T-helper 1 cell treated with Interleukin-12 subunit alpha and Interleukin-12 subunit beta and Interleukin-4 antibody, amounts not matched to agents 30 ng/mL and 1 ng/mL, for 36 hours (primary cell): ENCODE data around the gene ITGBL1. TPM values are rescaled to one million over a fixed set of nuclear protein-coding genes. Genes with fewer than 3 reads are reported as not detected.

ENCODE experiments used
- intact Hi-C: fragments of 100-400 bp; cut with micrococcal nuclease; formaldehyde crosslinking; loops from one replicate; pipeline ENCODE4 v1.15.1; 2024
- total RNA-seq: library from RNA; stranded (reverse); gene quantifications from 2 replicates; pipeline ENCODE4 v1.2.3, GENCODE V29; 2022

Gene ITGBL1
- total RNA-seq, 1 donor from 2014 or later: not detected

DNA sequence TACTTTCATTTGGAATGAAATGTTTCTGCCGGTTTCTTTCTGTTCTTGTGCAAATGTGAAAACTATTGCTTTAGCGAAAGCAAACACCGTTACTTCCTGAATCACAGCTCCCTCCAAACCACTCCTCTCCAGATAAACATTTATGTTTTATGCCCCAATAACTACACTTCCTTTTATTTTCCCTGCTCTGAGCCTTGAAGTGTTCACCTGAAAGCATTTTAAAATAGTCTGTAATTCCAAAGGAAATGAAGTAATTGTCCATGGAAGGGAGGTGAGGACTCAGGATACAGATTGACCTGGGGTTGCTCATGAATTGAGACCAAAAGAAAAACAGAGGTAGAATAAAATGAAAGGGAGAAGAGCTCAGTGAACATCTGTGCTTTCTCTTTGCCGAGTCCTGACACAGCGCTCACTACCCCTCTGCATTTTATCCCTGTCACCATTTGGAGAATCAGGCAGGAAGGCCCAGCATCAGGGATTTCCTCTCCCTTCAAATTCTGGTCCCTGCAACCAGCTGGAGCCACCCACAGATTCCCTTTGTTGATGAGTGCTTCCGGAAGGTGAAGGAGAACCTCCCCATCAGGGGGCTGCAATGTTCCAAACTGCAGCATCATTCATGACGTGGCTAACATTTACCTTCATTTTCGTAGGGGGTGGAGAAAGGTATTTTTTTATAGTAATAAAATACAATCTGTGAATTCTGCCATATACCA is 171.9 kb downstream of the ITGBL1 start:
- intact Hi-C loops: loop anchor here (10.0 kb wide), 3 partner anchors 950 to 1150 kb away; partner anchors contain the start of genes GGACT, TEX30 and TMTC4

- intact Hi-C loops: loop anchor here (5.0 to 10.0 kb wide), 5 partner anchors 950 to 1968 kb away; partner anchors contain the start of genes ERCC5, GGACT, TEX30 and TMTC4
These were observed 172.5 kb downstream of the ITGBL1 start for GRCh38 chr13:101624981-101625380.

GRCh38 chr13:101626925-101627555 is 174.6 kb downstream of the ITGBL1 start:
- intact Hi-C loops: loop anchor here (1.0 to 10.0 kb wide), 8 partner anchors 113 to 1970 kb away; partner anchors contain the start of genes ERCC5, GGACT, TEX30 and TMTC4

- intact Hi-C loops: loop anchor here (1.0 to 10.0 kb wide), 8 partner anchors 113 to 1970 kb away; partner anchors contain the start of genes ERCC5, GGACT, TEX30 and TMTC4
These were observed 175.1 kb downstream of the ITGBL1 start for GRCh38 chr13:101627556-101627943.

DNA sequence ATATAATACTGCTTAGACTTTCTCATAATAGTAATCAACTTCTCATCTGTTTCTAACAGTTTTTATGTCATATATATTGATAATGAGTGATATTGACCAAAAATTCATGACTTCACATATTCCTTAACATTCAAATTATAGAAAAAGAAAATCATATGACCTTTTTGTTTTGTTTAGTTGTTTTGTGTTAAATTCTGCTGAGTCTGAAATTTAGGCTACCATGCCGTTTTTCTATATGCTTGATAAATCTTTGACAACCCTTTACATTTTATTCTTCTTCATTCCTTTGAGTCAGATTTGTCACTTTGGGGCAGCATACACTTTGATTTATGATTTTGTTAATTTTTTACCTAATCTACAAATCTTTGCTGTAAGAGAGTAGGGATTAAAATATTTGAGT is 176.4 kb downstream of the ITGBL1 start:
- intact Hi-C loops: loop anchor here (5.0 to 10.0 kb wide), 5 partner anchors 954 to 1972 kb away; partner anchors contain the start of genes ERCC5, GGACT, TEX30 and TMTC4

DNA sequence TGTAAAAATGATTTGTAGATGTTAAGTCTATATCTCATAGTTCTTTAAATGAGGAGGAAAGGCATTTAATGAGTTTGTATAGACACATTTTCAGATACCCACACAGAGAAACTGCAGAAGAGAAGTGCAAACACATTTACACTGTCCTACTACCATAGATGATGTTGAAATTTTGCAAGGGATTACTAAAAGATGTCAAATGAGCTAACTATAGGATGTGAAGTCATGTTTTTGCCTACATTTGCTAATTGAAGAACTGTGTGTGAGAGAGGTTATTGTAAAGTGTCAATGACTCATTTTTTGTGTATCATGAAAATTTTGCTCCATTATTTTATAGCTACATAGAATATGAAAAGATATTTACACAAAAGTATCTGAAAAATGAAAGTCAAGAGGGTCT is 178.9 kb downstream of the ITGBL1 start:
- intact Hi-C loops: no loop called here

- intact Hi-C loops: no loop called here
These were observed 181.7 kb downstream of the ITGBL1 start for GRCh38 chr13:101634142-101634541.

GRCh38 chr13:101639711-101640110 is 187.2 kb downstream of the ITGBL1 start:
- intact Hi-C loops: no loop called here

DNA sequence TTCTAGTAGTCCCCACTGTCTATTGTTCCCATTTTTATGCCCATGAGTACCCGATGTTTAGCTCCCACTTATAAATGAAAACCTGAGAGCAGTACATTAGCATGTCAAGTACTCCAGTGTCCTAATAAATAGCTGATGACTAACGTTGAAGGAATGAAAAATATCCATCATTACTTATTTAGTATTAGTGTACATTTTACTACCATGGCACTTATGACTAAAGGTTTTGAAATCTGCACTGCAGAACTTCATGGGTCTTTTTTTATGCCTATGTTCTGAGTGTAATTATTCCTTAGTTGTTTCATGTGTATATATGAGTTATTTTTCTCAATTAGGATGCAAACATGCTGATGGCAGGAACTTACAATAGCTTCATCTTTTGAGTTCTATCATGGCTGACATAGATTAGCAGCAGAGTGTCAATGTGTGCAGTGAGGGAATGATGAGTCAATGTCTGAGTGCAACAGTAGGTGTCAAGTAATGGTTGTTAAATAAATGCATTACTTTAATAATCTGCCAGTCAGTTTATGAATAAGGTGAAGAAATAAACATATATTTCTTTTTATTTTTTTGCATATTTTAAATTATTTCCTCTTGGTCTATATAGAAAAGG is 188.4 kb downstream of the ITGBL1 start:
- intact Hi-C loops: no loop called here

DNA sequence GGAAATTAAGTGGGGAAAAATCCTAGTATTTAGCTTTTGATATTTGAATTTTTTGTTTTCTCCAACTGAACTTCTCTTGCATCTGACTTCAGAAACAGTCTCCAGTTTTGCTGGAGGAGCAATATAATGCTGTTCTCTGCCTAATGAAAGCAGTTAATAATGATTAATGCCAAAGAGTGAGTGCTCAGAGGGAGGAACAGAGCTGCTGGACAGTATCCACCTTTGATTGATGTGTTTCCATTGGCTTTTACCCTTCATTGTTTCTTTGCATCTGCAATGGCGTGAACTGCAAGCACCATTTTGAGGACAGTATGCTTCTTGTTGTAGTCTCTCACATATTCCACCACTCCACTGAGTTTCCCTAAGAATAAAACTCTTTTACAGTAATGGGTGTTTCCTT is 193.4 kb downstream of the ITGBL1 start:
- intact Hi-C loops: no loop called here

DNA sequence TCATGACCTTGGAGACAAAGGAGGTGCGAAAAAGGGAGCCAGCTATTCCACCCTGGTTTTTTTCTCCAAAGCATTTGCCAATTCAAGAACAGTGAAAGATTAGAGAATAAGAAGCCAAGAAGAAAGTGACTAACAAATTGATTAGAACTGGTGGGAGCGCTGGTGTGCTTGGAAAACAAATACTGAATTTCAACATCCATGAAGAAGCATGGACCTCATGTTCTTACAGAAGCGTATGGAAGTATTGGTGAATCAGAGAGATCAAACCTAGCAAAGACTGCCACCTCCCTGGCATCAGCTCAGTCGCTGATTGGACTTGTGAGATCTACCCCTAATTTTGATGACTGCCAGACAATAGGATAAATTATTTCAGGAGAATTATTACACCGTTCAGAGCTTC is 195.3 kb downstream of the ITGBL1 start:
- intact Hi-C loops: no loop called here

GRCh38 chr13:101648766-101649487 is 196.5 kb downstream of the ITGBL1 start:
- intact Hi-C loops: no loop called here

GRCh38 chr13:101649488-101650126 is 197.1 kb downstream of the ITGBL1 start:
- intact Hi-C loops: no loop called here

DNA sequence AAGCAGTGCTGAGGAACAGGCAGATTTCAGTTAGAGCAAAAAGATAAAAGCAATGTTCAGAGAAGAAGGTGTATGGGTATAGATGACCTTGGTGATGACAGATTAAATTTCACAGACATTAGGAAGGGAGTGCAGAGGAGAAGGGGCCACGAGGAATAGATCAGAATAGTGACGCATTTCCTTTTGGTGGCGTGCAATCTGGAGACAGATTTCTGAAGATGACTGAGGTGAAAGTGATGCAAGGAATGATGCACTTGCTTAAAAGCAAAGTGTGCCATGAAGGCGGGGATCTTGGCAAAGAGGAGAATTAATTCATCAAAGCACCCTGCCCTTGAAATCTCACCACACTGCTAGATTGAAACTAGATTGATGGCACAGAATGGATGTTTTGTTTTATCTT is 202.4 kb downstream of the ITGBL1 start:
- intact Hi-C loops: no loop called here

DNA sequence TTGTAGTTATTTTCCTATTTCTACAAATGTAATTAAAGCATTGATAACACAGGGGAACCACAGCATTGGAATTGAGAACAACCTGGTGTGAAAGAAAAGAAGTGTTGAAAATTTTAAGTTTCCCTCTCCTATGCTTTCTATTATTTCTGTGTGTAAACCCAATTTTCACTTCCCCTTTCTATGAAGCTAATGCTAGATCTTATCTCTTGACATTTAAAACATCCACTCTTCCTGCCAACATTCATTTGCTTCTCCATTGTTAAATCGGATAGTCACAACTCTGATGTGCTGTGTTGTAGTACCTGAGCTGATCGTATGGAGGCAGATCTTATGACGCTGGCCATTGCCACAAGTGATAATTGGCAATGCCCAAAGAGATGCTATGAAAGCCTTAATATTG is 203.0 kb downstream of the ITGBL1 start:
- intact Hi-C loops: no loop called here

DNA sequence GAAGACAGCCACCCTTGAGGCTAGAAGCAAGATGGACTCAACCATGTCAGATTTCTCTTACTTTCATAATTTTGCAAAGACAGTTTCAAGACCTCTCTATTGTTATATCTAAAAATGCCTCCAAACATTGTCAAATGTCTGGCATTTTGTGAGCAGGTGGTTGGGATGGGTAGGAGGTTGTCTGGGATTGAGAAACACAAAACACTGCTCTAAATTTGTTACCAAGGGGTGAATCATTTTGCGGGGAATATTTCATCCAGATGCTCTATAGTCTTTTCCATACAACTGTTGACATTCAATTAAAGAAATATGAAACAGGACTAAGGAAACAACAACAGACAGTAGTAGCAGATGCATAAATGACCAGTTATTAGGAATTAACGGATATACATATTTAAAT is 208.2 kb downstream of the ITGBL1 start:
- intact Hi-C loops: no loop called here

DNA sequence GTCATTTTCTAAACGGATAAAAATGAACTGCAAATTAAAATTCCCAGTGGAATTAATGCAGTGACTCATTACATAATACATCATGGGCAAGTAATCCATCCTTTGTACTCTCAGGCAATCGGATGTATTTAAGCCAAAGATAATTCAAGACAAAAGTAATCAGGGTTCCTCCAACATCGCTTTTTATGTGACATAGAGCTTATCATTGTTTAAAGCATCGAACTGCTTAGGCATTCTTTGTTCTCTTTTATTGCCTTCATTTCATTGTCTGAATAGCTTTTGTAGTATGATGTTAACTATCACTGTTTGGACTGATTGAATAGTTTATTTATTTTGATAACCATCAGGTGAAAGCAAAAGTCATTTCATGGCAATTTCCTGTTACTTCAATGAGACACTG is 209.4 kb downstream of the ITGBL1 start:
- intact Hi-C loops: no loop called here

DNA sequence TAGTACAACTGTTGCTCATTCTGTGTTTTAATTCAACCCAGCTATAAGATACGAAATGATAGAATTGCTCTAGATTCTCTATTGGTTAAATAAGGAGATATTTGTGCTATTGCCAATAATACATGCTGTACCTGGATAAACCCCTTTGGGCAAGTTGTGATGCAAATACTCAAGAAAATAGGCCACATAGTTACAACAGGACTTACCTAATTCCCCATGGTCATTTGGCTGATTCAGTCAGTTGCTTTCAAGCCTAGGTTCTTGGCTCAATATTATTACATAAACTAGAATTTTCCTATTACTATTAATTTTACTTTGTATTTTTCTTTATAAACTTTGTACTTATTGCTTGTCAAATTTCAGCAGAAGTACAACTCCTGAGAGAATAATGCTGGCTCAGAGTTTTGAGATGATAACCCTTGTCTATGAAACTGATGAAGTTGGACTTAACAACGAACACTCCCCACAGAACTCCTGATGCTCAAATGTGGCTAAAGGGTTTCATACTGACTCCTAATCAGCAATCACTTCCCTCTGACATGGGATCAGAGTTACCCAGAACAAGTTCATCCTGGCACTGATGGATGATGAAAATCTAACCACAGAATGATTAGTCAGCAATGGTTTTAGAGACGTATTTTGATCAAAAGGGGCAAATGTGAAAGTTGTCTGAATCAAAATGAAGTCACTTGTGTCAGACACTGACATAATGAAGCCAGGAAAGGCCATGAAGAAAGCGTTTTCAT is 221.1 kb downstream of the ITGBL1 start:
- intact Hi-C loops: no loop called here

DNA sequence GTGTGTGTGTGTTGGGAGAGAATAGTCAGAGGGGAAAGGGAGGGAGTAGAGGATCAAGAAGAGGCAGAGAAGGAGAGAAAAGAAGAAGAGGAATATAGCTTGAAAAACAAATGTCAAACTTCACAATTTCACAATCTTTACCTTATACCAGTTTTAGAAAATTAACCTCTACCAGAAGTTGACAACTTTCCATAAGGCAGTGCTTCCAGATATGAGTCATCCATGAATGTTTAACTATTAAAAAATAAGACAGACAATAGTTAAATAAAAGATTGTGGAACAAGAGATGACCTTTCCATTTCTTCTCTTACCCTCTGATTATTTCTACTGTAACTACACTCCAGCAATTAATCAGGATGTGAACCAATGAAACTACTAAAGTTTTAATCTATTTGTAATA is 229.4 kb downstream of the ITGBL1 start:
- intact Hi-C loops: no loop called here

- intact Hi-C loops: no loop called here
These were observed 233.5 kb downstream of the ITGBL1 start for GRCh38 chr13:101686003-101686402.
